Midbrain (tissue), 1 donor: Measurements from ENCODE around the gene CALCOCO1.

ENCODE experiments used
- DNase-seq: peaks from one replicate; lab custom pipeline; 2025; lab: John Stamatoyannopoulos, UW

CALCOCO1 gene

DNA sequence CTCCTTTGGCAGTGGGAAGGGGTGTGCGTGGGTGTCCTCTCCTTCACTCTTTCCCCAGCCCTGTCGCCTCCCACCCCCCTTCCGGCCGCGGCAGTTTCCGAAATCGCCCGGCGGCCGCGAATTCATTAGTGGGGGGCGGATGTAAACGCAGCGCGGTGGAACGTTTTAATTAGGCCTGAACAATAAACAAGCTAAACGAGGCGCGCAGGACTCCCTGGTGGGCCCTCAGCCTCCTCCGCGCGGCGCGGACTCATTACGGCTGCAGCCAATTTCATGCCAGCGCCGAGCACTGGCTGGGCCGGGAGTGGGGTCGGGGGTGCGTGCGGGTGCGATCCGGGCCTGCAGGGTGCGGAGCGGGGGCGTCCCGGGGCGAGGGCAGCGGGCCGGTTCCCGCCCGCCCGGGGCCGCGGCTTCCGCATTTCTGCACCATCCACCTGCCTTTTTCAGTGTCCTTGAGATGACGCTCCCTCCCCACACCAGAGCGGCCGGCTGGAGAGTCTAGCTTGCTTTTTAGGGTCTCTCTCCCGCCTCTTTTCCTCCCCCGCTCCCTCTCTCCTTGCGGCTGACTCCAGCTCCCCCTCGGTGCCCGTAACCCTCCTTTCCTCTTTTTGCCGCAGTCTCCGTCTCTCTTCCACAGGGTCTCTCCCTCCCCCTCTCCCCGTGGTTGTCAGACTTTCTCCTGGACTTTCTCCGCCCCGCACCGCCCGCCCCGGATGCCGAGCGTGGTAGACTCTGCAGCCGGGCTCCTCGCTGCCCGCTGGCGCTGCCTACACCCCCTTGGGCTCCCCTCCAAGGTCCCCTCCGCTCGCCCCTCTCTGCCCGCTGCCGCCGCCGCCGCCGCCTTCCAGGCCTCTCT lies 24.3 kb upstream of the CALCOCO1 start, which contains the start of gene CISTR:
TSS of gene CISTR (minus strand) at position 644 of the 856 bp plus-strand sequence.
- DNase-seq, result no peak

DNA sequence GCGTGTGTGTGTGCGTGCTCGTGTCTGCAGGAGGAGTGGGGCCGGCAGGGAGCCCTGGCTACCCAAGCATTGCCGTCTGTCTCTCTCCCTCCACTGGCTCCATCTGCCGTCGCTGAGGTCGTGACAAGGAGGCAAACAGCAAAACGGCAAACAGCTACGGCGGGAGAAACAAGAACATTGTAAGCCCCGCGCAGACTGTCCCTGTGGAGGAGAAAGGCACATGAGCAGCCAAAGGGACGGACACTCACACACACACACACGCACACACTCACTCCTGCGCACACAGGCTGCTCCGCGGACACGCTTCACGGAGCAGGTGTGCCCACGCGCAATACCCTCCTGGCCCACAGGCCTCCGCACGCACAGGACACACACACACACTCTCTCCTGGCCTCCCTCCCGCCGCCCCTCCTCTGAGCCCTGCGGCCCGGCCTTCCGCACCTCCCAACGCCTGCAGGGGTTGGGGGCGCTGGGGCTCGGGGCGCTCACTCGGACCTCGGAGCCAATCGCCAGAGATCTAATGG lies 23.6 kb upstream of the CALCOCO1 start:
- DNase-seq, result no peak

DNA sequence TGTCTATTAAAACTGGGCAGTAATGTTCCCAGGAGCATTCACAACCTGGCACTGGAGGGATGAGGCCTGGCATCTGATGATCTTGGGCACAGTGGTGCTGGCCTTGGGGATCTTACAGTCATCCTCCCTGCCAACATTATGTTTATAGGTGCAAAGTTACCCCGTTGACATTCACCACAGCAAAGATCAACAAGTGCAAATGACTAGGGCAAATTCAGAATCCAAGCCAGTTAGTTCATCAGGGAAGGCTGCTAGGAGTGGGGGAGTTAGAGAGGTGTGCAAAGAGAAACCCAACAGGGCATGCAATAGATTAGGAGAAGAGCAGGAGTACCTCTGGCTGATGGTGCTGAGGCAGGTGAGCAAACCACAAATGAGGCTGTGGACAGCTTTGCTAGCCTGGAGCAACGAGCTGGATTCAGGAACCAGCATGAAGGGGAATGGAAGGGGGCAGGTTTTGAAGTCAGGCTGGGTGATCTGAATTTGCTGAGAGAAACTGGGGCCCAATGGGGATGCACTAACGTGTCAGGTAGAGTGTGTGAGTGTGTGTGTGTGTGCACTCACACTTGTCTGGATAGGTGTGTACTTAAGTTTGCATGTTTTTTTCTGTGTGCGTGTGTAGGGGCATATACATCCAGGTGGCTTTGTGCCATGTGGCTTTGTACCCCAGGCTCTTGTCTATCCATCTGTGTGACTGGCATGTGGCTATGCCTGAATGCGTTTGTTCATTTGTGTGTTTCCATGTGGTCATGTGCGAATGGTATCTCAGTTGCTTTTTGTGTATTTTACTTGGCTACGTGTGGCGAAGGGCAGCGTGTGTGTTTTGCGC lies 22.9 kb upstream of the CALCOCO1 start:
- DNase-seq, result no peak

DNA sequence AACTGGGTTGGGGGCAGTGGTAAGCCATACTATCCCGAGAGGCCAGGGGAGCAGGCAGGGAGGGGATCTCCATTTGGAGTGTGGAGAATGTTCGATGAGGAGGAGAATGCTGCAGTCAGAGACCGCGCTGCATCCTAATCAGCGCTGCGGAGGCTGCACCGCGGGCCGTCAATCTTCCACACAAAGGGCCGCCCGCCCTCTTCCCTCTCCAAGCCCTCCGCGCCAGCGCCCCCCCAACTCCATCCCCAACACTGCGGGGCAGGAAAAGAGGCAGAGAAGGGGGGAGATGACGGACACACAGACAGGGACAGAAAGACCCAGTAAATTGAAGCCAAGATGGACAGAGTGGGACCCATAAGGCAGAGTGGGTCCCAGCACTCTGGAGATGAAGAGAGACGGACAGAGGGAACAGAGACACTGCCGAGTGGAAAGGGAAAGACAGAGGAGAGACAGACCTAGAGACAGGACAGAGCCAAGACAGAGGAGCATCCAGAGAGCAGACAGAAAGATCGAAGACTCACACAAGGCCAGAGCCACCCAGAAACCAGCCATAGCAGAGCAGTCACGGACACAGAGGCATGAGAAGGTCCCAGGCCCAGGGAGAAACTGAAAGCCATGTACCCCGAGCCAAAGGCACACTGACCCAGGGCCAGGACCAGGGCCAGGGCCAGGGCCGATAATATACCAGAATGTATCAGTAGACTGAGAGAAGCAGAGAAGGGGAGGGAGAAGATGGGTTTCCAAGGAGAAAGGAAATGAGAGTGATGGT lies 21.0 kb upstream of the CALCOCO1 start:
- DNase-seq, result no peak

DNA sequence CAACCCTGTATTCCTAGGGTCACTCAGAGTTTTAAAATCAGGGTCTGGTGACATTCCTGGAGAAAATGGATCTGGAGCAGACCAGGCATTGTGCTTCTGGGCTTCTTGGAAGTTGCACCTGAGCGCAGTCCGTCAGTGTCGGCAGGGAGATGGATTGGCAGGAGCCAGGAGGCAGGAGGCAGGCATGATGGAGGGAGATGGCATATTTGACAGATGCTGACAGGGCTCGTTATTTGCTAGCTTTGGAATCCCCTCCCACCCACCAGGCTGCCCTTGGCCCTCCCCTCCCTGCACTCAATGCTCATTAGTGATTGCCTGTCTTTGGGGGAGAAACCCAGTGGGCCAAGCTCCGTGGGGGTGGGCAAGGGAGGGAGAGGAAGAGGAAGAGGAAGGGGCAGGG lies 19.8 kb upstream of the CALCOCO1 start:
- DNase-seq, result no peak

DNA sequence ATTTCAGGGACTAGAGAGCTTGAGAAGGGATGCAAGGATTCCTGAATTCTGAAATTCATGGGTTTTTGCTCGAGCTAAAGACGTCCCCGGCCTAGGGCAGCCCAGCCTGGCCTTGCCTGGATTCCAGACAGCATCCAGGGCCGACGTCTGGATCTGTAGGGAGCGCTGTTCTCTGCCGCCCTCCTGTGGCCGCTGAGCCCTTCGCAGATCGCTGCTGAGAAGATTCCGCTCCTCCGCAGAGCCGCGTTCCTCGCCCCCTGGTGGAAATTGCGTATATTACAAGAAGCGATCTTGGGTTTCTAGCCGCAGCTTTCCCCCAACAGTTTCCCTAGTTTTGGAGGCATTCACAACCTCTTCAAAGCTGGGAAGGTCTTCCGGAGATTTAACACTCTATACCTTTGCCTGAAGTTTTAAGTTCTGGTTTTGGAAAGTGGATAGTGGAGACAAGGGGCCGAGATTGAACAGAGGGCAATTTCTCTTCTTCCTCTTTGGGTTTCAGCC lies 19.4 kb upstream of the CALCOCO1 start:
- DNase-seq, result peak; percentile 95

DNA sequence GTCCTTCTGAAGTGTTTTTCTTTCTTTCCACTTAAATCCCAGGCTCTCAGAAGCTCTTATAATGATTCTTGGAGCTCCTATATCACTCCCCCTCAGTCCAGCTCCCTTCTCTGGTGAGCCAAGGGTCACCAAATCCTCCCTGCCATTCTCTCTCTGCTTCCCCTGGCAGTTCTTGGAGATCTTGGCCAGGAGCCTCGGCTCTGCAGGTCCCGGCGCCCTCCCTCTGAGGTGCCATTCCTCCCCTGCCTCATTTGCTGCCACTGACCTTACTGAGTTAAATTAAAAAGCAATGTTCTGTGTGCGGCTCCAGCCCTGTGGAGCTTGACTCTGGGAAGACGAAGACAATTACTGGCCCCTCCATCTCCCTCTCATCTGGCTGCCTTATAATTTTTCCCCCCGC lies 17.5 kb upstream of the CALCOCO1 start:
- no peak for DNase-seq

DNA sequence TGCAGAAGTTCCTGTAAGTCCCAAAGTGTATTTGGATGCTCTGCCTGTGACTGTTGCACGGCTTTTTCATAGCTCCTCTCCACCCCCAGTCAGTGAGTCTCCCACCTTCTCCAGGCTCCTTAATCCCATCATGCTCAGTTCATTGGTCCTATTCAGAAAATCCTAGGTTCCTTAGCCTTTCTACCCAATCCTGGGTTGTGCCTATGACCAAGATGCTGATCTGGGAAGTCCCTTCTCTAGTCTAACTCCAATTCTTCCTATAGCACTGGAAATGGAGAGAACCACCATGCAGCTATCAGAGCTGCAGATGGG lies 16.8 kb upstream of the CALCOCO1 start:
- DNase-seq, result no peak

DNA sequence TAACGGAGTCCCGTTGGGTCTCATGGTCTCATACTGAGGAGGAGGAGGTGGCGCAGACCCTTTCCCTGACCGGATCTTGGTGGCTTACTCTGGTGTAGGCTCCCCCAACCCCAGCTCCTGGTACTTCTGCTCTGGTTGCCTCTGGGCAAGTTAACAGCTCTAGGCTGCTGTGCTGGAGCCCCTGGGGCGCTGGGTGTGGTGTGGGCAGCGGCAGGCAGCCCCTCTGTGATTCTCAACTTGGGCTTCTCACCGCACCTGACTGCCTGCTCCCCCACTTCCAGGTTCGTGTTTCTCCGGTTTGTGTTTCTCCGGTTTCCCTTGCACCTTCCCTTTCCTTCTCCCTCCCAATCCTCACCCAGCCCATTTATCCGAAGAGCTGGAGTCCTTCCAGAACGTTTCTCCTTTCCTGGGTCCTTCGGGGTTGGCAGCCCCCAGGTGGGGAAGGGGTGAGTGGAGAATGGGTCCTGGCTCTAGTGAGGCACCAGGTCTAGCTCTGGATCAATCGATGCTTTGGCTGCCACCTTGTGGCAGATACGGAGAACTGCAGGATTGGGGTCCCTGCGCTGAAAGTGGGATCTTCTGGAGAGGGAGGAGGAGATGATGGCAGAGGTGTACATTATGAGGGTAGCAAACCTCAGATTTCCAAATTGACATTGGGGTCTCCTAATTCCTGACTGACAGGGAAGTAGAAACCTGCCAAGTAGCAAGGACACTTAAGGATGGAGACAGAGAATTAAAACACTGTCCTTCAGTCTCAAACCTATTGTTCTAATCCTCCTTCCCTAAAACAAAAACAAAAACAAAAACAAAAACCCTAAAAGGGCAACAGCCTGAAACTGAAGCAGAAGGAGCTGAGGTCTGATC lies 16.2 kb upstream of the CALCOCO1 start:
- peak; percentile 72 for DNase-seq

DNA sequence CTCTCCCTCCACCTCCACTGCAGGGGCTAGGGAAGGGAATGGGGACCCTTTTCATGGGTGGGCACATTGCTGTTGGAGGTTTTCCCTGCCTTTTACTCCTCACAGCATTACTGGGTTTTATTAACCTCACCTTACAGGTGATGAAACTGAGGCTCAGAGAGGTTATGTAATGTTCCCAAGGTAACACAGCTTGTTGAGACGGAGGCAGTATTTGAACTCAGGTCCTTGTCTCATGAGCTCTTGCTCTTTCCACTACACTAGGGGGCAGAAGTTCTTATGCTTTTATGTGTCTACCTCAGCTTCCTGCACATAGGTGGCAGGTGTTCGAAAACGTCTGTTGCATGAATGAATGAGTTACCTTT lies 12.9 kb upstream of the CALCOCO1 start:
- DNase-seq, result no peak

DNA sequence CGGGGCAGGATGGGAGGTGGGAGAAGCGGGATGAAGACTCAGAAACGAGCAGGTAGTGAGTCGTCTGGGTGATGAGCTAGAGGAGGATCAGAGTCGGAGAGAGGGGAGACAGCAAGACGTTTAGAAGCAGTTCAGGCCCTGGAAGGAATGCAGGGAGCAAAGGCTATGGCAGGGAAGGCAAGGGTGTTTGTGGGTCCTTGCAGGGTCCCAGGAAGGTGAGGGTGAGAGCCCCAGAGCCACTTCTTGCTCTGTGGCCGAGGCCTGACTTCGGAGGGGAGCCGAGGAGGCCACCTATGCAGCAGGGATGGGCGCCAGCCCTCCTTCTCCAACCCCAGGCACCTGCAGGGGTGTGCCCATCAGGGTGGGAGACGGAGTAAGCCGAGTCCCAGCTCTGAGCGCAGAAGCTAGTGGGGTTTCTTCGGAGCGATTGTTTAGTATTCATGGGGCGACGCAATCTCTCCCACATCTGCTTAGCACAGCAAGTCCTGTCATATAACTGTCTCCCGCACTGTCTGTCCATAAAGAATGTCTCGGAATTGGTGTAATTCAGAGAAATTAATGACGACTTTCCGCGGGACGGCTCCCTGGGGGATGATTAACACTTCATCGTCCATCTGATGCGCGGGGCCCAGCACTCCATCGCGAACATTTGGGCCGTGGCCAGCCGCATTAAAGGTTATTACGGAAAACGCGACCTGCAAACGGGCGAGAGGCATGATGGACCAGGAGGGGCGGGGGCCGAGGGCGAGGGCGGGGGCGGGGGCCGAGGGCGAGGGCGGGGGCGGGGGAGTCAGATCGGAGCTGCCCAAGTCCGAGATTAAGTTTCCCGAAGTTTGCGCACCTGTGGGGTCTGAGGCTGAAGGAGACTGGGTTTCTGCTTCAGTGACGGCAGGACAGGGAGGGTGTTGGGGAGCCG lies 12.2 kb upstream of the CALCOCO1 start:
- DNase-seq, result no peak

DNA sequence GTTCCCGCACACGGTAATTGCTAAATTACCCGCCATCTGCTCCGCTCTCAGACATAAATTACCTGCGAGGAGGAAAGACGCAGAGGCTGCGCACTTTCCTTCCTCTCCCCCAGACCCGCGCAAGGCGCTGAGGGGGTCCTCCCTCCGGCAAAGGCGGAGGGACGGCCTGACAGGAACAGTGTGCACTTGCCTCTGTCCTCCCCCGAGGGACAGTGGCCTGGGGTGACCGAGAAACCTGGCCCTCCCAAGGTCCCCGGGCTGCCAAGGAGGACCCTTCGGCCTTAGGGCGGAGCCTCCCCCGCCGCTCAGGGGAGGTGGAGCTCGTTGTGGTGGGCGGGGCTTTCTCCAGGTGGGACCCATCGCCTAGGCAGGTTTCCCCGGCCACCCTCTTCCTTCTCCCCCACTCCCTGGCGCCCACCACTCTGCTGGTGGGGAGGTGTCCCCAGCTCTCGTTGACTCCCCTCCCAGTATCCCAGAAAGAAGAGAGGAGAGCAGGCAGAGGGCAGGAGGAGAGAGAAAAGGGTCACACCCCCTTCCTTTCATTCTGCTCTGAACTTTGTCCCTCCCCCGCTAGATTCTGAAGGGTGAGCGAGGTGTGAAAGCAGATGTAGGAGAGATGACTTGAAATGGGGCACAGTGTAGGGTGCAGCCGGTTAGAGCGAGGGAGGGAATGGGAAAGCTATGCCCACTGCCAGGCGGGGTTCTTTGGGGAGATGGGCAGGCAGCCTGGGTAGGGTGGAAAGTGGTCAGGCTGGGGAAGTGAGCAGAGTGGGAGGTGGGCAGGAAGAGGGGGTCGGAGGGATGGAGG lies 11.4 kb upstream of the CALCOCO1 start:
- no peak for DNase-seq

DNA sequence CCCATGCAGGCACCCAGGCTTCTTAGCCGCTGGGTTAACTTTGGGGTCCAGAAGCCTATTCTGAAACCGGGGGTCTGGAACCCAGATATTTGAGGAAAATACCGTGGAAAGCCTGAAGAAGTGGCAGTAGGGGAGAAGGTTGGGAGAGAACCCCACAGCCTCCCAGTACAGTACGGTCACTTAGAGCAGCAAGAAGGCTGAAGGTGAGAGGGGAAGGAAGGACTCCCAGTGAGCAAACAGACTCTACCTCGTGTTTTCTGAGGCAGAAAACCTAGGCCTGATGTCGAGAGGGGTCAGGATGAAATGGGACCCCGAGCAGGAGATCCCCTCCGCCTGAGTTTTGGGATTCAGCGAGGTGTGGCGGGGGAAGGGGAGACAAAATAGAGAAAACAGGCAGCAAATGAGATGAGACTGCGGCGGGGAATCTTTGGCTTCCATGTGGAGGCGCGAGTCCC lies 10.7 kb upstream of the CALCOCO1 start:
- no peak for DNase-seq

DNA sequence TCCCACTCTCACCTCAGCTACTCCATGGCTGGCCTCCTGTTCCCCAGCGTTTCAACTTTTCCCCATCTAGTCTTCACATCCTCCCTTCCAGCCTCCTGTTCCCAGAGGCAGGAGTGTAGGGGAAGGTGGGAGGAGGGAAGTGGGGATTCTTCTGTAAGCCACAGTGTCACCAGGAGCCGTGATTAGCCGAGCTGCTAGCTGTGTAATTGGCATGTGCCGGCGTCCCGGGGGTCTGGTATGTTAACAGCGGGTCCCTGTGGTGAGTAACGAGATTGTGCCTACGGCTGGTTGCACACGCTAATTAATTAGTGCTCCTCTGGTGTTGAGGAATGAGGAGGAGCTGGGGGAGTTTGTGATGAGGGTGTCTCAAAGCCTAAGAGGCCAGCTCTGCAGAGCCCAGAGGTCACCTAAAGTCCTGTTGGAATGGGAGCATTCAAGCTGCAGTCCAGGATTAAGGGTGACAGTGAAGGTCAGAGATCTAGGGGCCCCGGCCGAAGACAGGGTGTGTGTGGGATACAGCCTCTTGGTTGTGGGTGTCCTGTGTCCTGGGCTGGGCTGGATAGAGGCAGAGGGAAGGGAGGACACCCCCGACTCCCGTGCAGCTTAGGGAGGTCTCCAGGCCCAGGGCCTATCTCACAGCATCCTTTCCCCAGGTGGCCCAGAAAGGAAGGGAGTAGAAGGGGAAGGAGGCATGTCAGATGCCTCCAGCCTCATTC lies 10.0 kb upstream of the CALCOCO1 start:
- DNase-seq, result no peak

DNA sequence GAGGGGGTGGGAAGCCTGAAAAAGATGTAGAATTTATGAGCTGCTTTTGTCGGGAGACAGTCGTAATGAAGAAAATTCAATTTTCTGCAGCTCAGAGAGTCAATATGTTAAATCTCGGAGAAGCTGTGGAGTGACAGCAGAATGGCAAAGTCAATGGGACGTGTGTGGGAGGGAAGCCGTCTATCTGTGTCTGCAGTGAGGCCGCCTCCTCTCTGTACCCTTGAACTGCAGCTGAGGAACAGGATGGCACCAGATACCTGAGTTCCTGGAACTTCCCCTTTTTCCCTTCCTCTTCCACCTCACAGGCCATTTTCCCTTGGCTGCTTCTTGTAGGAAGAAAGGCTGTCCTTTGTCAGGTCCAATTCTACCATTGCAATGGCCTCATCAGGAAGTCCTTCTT lies 9.3 kb upstream of the CALCOCO1 start:
- DNase-seq, result no peak

DNA sequence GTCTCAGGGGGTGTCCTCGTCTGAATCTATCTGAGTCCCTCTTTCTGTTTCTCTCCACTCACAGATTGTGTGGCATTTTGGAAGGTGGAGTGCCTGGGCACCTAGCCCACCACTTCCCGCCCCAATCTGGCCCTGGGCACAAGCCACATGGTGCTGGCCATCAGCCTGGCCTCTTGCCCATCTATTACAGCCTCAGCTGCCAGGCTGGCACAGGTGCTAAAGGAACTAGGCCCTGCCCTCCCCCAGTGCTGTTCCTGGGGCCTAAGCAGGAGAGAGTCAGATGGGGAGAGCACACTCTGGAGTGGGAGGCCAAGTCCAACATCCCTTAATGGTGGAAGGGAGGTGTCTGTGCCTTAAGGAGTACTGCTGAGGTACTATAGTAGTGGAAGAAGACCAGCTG lies 8.3 kb upstream of the CALCOCO1 start:
- DNase-seq, result no peak

DNA sequence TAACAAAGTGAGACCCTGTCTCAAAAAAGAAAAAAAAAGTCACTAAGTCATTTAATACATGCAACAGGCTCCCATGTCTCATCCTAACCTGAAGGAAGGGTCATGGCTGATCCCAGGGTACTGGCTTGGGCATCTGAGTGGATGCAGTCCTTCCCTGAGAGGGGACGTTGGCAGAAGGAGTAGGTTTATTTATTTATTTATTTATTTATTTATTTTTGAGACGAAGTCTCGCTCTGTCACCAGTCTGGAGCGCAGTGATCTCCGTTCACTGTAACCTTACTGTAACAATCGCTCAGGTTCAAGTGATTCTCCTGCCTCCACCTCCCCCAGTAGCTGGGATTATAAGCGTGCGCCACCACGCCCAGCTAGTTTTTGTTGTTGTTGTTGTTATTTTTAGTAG lies 7.2 kb upstream of the CALCOCO1 start:
- no peak for DNase-seq

DNA sequence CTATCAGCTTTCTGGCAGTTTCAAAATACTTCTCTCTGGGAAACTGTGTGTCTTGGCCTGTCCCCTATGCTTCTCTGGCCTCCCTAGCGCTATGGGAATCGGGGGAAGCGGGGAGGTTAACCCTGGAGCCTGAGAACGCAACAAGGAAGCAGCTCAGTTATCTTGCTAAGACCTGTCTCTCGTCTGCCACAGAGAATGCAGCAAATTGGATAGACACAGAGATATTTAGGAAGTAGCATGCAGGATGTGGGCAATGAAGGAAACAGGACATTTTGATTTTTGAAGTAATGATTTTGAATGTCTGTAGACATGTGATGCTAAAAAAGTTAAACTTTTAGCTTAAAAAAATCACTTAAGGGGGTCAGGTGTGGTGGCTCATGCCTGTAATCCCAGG lies 6.6 kb upstream of the CALCOCO1 start:
- no peak for DNase-seq
